ENCODE measurements around the gene OR1N2. TPM values are rescaled to one million over a fixed set of nuclear protein-coding genes. Genes with fewer than 3 reads are reported as not detected.

Gene OR1N2
- total and polyA plus RNA-seq, 10 of the 15 experiments (the other 5 are each of a cell fraction or from before 2014, with no cell fraction given): 0.08 TPM; not detected in 9

DNA sequence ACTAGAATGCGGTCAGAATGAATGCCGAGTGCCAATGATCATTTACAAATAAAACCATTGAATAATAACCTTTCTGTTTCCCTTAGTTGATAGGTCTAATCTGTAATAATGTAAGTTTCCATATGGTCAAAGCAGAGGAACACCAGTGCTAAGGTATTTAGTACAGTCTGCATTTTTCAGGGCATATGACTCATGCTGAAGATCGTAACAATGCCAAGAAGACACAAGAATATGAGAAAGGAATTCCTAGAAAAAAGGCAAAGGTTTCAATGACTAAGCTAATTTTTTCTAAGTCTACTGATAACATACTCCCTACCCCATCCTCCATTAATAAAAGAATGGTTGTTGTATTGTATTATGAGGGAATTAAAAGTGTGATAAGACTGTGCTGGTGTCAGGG is 27.4 kb downstream of the OR1N2 start:
- H3K27ac ChIP-seq (ENCODE audit: control insufficient read depth, insufficient read depth): no peak overlapping the region
- no TSS peak for BruUV-seq (replicated peaks)
- ChIA-PET POLR2A (interaction anchor here (0.5 kb wide), 1 partner anchor 210 kb away, joined by 3 read pairs; no protein-coding TSS in a partner anchor), CTCF (no interaction called here), SMC1A (ENCODE audit: uncharacterized antibody, unreplicated experiment) (no interaction called here), RAD21 (ENCODE audit: unreplicated experiment) (no interaction called here)
- H3K27me3 ChIP-seq (replicated peaks in 1 of 2; ENCODE audit: control insufficient read depth in 2 of 2, insufficient read depth in 2 of 2, low read length in 1 of 2): no peaks in the 10 kb centered on the region
- no peak overlapping the region for H3K4me2 ChIP-seq (ENCODE audit: control insufficient read depth, insufficient read depth)
- no peaks in the 10 kb centered on the region for H3K4me1 ChIP-seq (ENCODE audit: control insufficient read depth, insufficient read depth, low read length)
- intact Hi-C loops (cut with micrococcal nuclease; ENCODE audit: unreplicated experiment) (no loop called here), in situ Hi-C loops (cut with MboI) (no loop called here)
- H3K79me2 ChIP-seq (ENCODE audit: control insufficient read depth, insufficient read depth, low read length): no peaks in the 10 kb centered on the region
- H3K9ac ChIP-seq (ENCODE audit: control insufficient read depth, insufficient read depth, low read length): no peak overlapping the region
- no peak for DNase-seq (ENCODE audit: low read depth, low spot score)
- no peaks in the 10 kb centered on the region for H4K20me1 ChIP-seq (ENCODE audit: control insufficient read depth, insufficient read depth)
- no peak overlapping the region for H3K4me3 ChIP-seq
- WGBS (ENCODE audit: insufficient coverage, insufficient replicate concordance, low lambda C conversion rate, missing lambda C conversion rate): 76% methylated on average over 3 of the region's 3 CpGs
- no peak for FAIRE-seq
- no peak overlapping the region for H2AFZ ChIP-seq (ENCODE audit: control insufficient read depth, low read depth, low read length)
- H3K36me3 ChIP-seq (ENCODE audit: control insufficient read depth in 2 of 2, insufficient read depth in 2 of 2, low read length in 1 of 2): no peaks in the 10 kb centered on the region
- ATAC-seq: no peak
- H3K9me3 ChIP-seq (replicated peaks; ENCODE audit: control insufficient read depth, insufficient read depth, low read length): no peaks in the 10 kb centered on the region
- TF ChIP-seq POLR2AphosphoS5 (IDR thresholded peaks at IDR 0.05; ENCODE audit: low read length) (no peak), TARDBP (IDR thresholded peaks at IDR 0.05; ENCODE audit: borderline replicate concordance) (no peak), PML (IDR thresholded peaks at IDR 0.05; ENCODE audit: low read length) (no peak), CBFB (IDR thresholded peaks at IDR 0.05; ENCODE audit: low read depth) (no peak), CBX3 (IDR thresholded peaks at IDR 0.05; ENCODE audit: borderline replicate concordance, low read depth) (no peak), ZSCAN29 (IDR thresholded peaks at IDR 0.05) (no peak), ZBTB11 (CRISPR knock-in tag; IDR thresholded peaks at IDR 0.05) (no peak), RB1 (IDR thresholded peaks at IDR 0.05; ENCODE audit: borderline replicate concordance) (no peak), MTA3 (IDR thresholded peaks at IDR 0.05; ENCODE audit: borderline replicate concordance, low read length) (no peak), TBL1XR1 (IDR thresholded peaks at IDR 0.05; ENCODE audit: low read depth, low read length) (no peak), HDAC6 (IDR thresholded peaks at IDR 0.05; ENCODE audit: unreplicated experiment) (no peak), NFIC (IDR thresholded peaks at IDR 0.05; ENCODE audit: low read depth, low read length) (no peak), BMI1 (IDR thresholded peaks at IDR 0.05; ENCODE audit: borderline replicate concordance) (no peak), IRF4 (IDR thresholded peaks at IDR 0.05; ENCODE audit: low read depth, low read length) (no peak), SMAD1 (IDR thresholded peaks at IDR 0.05; ENCODE audit: low read depth, partially characterized antibody) (no peak), ZNF207 (IDR thresholded peaks at IDR 0.05; ENCODE audit: borderline replicate concordance) (no peak)
- TF ChIP-seq, protein P1, sequence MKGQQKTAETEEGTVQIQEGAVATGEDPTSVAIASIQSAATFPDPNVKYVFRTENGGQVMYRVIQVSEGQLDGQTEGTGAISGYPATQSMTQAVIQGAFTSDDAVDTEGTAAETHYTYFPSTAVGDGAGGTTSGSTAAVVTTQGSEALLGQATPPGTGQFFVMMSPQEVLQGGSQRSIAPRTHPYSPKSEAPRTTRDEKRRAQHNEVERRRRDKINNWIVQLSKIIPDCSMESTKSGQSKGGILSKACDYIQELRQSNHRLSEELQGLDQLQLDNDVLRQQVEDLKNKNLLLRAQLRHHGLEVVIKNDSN (IDR thresholded peaks at IDR 0.05; ENCODE audit: borderline replicate concordance, extremely low read length, insufficient read depth, low read depth, low read length): no peak
- TF ChIP-seq, protein P2, sequence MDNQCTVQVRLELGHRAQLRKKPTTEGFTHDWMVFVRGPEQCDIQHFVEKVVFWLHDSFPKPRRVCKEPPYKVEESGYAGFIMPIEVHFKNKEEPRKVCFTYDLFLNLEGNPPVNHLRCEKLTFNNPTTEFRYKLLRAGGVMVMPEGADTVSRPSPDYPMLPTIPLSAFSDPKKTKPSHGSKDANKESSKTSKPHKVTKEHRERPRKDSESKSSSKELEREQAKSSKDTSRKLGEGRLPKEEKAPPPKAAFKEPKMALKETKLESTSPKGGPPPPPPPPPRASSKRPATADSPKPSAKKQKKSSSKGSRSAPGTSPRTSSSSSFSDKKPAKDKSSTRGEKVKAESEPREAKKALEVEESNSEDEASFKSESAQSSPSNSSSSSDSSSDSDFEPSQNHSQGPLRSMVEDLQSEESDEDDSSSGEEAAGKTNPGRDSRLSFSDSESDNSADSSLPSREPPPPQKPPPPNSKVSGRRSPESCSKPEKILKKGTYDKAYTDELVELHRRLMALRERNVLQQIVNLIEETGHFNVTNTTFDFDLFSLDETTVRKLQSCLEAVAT (IDR thresholded peaks at IDR 0.05): no peak
- TF ChIP-seq, protein P3, sequence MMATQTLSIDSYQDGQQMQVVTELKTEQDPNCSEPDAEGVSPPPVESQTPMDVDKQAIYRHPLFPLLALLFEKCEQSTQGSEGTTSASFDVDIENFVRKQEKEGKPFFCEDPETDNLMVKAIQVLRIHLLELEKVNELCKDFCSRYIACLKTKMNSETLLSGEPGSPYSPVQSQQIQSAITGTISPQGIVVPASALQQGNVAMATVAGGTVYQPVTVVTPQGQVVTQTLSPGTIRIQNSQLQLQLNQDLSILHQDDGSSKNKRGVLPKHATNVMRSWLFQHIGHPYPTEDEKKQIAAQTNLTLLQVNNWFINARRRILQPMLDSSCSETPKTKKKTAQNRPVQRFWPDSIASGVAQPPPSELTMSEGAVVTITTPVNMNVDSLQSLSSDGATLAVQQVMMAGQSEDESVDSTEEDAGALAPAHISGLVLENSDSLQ (IDR thresholded peaks at IDR 0.05): no peak

Measured in GM12878 (cell line).